ENCODE measurements around the gene UBXN2A.
"Not testable (repeated sequence)": the region's sequence is repeated elsewhere in the genome, so short reads cannot be mapped to it uniquely, and the experiment has no call there.

Gene UBXN2A

GRCh38 chr2:23924589-23925359 is 15.5 kb upstream of the UBXN2A start:
- H3K36me3 Mint-ChIP-seq, result peaks cover 6% of the 10 kb centered on the region
- peak overlapping the region; percentile 94 for H3K4me3 Mint-ChIP-seq
- DNase-seq (ENCODE audit: low spot score in 2 of 2), result no peak
- no peaks in the 10 kb centered on the region for H3K27me3 Mint-ChIP-seq
- H3K4me1 Mint-ChIP-seq, result peaks cover 29% of the 10 kb centered on the region
- H3K27ac Mint-ChIP-seq, result peak overlapping the region; percentile 99
- no peak for ATAC-seq (ENCODE audit: low read depth)
- H3K9me3 Mint-ChIP-seq, result peaks cover 1% of the 10 kb centered on the region

DNA sequence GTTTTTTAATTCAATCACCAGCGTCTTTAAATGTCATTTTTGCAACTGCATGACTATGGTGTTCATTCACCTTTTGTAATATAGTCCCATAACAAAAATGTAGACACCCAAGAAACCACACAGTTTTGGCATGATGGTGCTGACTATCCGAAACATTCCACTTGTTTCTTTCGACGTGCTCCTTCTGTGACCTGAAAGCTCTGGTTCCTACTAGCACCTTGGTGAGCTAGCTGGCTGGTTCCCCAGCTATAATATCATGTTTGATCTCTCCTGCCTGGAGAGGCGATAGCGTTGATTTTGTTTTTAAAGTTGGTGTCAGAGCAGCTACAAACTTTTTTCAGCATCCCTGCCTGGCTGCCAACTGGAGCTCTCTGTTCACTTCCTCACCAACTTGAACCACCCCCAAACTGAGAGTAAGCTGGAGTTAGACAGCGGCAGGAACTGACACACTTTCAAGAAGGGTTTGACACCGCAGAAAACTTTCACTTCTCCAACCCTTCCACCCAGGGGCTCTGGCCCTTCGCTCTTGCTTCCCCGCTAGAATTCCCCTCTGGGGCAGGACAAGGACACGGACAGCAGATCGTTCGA is 14.5 kb upstream of the UBXN2A start:
- peak in 1 of 2 donors; percentile 82 for DNase-seq (ENCODE audit: low spot score in 2 of 2)
- H3K36me3 Mint-ChIP-seq, result peaks cover 8% of the 10 kb centered on the region
- peak overlapping the region; percentile 99 for H3K27ac Mint-ChIP-seq
- peaks cover 28% of the 10 kb centered on the region for H3K4me1 Mint-ChIP-seq
- no peaks in the 10 kb centered on the region for H3K27me3 Mint-ChIP-seq
- peaks cover 1% of the 10 kb centered on the region for H3K9me3 Mint-ChIP-seq
- H3K4me3 Mint-ChIP-seq, result peak overlapping the region; percentile 94
- ATAC-seq (ENCODE audit: low read depth), result peak; percentile 68

DNA sequence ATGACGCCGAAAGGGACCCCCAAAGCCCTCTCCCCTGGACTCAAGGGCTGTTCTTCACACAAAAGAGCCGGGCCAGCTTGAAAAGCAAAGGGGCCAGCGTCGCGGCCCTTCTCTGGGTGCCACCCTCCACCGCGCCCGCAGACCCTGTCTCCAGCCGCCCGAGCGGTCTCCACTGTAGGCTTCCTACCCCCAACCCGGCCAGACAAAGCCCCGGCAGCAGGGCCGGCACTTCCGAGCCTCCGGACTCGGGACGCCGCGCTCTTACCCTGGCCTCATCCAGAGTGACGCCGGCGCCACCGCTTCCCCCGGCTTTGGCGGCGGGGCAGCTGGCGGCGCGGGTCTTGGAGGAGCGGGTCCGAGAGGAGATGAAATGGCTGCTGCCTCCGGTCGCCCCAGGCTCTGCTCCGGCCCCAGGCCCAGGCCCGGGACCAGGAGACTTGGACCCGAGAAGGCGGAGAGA is 13.9 kb upstream of the UBXN2A start:
- Mint-ChIP-seq H3K4me3 (peak overlapping the region; percentile 94), H3K9me3 (peaks cover 1% of the 10 kb centered on the region)
- DNase-seq (ENCODE audit: low spot score in 2 of 2), result peak; percentile 43 to 75

DNA sequence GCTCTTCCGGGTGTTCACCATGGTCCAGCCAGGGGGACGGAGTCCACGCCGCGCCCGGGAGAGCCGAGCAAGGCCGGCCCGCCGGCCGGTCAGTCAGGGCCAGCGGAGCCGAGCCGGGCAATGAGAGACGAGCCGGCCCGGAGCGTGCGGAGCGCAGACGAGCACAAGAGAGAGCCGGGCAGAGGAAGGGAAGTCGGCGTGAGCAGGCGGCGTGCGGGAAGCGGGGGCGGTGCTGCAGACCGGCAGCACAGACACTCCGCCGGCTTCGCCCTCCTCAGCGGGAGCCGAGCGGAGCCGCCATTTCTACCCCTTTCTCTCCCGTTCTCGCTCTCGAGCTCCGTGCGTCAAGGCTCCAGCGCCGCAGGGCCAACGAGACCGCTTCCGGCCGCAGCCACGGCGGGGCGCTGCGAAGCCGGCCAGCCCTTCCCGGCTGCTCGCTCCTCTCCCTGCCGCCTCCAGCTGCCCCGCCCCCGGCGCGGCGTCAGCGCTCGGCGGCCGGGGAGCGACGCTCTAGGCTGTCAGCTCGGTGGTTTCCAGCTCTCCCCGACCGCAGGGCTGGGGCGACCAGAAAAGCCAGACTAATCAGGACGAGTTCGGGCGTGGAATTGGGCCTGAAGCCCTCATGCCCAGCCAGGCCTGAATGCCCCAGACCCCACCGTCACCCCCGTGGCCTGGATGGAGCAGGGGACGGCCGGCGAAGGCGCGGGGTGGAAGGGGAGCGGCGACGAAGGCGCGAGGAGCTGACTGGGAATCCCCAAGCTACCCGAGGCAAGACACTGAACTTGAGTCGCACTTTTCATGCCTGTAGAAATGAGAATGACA is 13.3 kb upstream of the UBXN2A start, which contains the start of gene ATAD2B:
TSS of gene ATAD2B (minus strand) at position 374 of the 822 bp plus-strand sequence. CDS start at position 21, 353 bp downstream.
- H3K9me3 Mint-ChIP-seq, result peaks cover 1% of the 10 kb centered on the region
- H3K27ac Mint-ChIP-seq, result peak within 1 kb of the TSS; percentile 99
- no peaks in the 10 kb centered on the region for H3K27me3 Mint-ChIP-seq
- peaks cover 8% of the 10 kb centered on the region for H3K36me3 Mint-ChIP-seq
- ATAC-seq (ENCODE audit: low read depth) (peak; percentile 67), DNase-seq (ENCODE audit: low spot score in 2 of 2) (peak; percentile 95 to 97)
- H3K4me3 Mint-ChIP-seq, result peak within 1 kb of the TSS; percentile 94
- H3K4me1 Mint-ChIP-seq, result peaks cover 28% of the 10 kb centered on the region

More for the DNA sequence above, 13.9 kb upstream of the UBXN2A start:
- Mint-ChIP-seq H3K27me3 (no peaks in the 10 kb centered on the region), H3K27ac (peak overlapping the region; percentile 99), H3K4me1 (peaks cover 28% of the 10 kb centered on the region), H3K36me3 (peaks cover 8% of the 10 kb centered on the region)
- peak; percentile 9 for ATAC-seq (ENCODE audit: low read depth)

GRCh38 chr2:23934259-23934658 is 6.0 kb upstream of the UBXN2A start:
- no peak for DNase-seq (ENCODE audit: low spot score in 2 of 2)
- Mint-ChIP-seq H3K27ac (no peak overlapping the region), H3K27me3 (no peaks in the 10 kb centered on the region), H3K4me1 (peaks cover 6% of the 10 kb centered on the region), H3K36me3 (peaks cover 3% of the 10 kb centered on the region), H3K4me3 (no peak overlapping the region), H3K9me3 (no peaks in the 10 kb centered on the region)
- no peak for ATAC-seq (ENCODE audit: low read depth)

DNA sequence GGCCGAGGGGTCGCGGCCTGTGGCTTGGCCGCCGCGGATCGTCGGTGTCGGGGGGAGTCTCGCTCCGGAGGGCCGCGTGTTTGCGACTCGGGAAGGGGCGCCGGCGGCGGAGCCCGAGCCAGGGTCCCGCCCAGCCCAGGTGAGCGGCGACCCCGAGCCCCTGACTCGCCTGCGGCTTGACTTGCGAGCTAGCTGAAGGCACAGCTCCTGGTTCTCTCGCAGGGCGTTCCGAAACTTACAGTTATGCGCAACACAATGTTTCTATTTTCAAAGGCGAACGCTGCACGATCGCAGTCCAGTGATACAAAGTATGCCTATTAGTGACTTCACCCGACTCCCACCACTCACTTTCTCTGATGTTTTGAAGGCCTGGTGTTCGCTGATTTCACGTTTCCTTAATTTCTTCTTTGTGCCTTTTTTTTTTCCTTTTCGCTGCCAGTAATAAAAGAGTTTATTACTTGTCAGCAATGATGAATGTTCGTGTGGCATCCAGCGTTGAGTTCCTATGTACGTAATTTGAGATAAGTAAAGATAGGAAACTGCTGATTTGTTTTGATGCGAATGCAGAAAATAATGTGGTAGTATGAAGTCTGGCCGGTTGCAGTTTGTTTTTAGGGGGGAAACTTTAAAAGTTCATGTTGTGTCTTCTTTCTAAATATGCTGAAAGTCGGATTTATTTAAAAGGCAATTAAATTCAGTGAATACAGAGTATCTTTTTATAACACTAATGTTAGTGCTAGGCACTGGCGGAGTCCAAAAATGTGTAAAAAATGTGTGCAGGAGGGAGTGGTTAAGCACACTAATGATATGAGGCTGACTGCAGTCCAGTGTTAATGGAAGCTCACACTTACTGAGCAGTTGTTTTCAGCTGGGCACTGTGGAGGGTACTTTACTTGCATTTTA is 706 bp downstream of the UBXN2A start:
- peak; percentile 53 for ATAC-seq (ENCODE audit: low read depth)
- Mint-ChIP-seq H3K4me3 (peak overlapping the region; percentile 95), H3K27ac (peak overlapping the region; percentile 86), H3K4me1 (peaks cover 24% of the 10 kb centered on the region), H3K27me3 (no peaks in the 10 kb centered on the region), H3K36me3 (no peaks in the 10 kb centered on the region), H3K9me3 (no peaks in the 10 kb centered on the region)
- DNase-seq (ENCODE audit: low spot score in 2 of 2), result no peak

- peaks cover 24% of the 10 kb centered on the region for H3K4me1 Mint-ChIP-seq
- no peak for DNase-seq (ENCODE audit: low spot score in 2 of 2)
- no peaks in the 10 kb centered on the region for H3K9me3 Mint-ChIP-seq
- no peaks in the 10 kb centered on the region for H3K36me3 Mint-ChIP-seq
- H3K27ac Mint-ChIP-seq, result no peak overlapping the region
- no peak for ATAC-seq (ENCODE audit: low read depth)
- no peak overlapping the region for H3K4me3 Mint-ChIP-seq
- no peaks in the 10 kb centered on the region for H3K27me3 Mint-ChIP-seq
Measured at GRCh38 chr2:23941644-23942043, 1.4 kb downstream of the UBXN2A start.

DNA sequence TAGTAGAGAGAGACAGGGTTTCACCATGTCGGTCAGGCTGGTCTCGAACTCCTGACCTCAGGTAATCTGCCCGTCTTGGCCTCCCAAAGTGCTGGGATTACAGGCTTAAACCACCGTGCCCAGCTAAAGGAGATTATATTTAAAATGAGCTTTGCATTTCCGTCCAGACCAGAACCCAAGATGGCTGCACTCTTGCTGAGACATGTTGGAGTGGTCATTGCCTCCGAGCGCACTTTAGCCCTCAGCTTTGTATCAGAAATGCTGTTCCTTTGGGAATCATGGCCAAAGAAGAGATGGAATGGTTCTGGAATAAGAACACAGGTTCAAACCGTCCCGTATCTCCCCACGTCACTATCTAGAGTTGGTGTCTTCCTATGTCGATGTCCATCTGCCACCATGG is 3.4 kb downstream of the UBXN2A start:
- Mint-ChIP-seq H3K36me3 (no peaks in the 10 kb centered on the region), H3K27ac (no peak overlapping the region), H3K27me3 (no peaks in the 10 kb centered on the region), H3K4me1 (peaks cover 24% of the 10 kb centered on the region), H3K4me3 (no peak overlapping the region), H3K9me3 (no peaks in the 10 kb centered on the region)
- ATAC-seq (ENCODE audit: low read depth) (no peak), DNase-seq (ENCODE audit: low spot score in 2 of 2) (no peak)

GRCh38 chr2:23944527-23944926 is 4.3 kb downstream of the UBXN2A start:
- Mint-ChIP-seq H3K27me3 (no peaks in the 10 kb centered on the region), H3K36me3 (no peaks in the 10 kb centered on the region), H3K4me1 (peaks cover 18% of the 10 kb centered on the region), H3K27ac (no peak overlapping the region), H3K9me3 (no peaks in the 10 kb centered on the region), H3K4me3 (no peak overlapping the region)
- ATAC-seq (ENCODE audit: low read depth) (no peak), DNase-seq (ENCODE audit: low spot score in 2 of 2) (no peak)

DNA sequence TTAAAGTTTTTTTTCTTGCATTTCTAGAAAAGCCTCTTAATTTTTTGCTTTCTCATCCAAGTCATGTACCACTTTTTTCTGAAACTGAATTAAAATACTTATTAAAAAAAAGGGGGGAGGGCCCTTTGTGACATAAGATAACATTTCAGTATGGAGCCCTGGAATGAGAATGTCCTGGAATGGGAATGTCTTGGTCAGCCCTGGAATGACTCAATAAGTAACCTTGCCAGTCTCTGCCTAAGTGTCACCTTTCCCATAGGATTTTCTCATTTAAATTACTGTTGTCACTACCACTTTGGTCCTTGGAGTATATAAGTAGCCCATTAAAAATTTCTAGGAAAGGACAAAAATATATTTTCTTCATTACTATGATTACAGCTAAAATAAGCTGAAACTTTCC is 4.7 kb downstream of the UBXN2A start:
- no peaks in the 10 kb centered on the region for H3K36me3 Mint-ChIP-seq
- H3K4me1 Mint-ChIP-seq, result peaks cover 19% of the 10 kb centered on the region
- H3K4me3 Mint-ChIP-seq, result no peak overlapping the region
- DNase-seq (ENCODE audit: low spot score in 2 of 2), result no peak
- no peaks in the 10 kb centered on the region for H3K9me3 Mint-ChIP-seq
- no peaks in the 10 kb centered on the region for H3K27me3 Mint-ChIP-seq
- no peak overlapping the region for H3K27ac Mint-ChIP-seq
- no peak for ATAC-seq (ENCODE audit: low read depth)

- H3K27me3 Mint-ChIP-seq, result no peaks in the 10 kb centered on the region
- no peaks in the 10 kb centered on the region for H3K36me3 Mint-ChIP-seq
- no peak overlapping the region for H3K27ac Mint-ChIP-seq
Measured at GRCh38 chr2:23947350-23947749, 7.1 kb downstream of the UBXN2A start.

DNA sequence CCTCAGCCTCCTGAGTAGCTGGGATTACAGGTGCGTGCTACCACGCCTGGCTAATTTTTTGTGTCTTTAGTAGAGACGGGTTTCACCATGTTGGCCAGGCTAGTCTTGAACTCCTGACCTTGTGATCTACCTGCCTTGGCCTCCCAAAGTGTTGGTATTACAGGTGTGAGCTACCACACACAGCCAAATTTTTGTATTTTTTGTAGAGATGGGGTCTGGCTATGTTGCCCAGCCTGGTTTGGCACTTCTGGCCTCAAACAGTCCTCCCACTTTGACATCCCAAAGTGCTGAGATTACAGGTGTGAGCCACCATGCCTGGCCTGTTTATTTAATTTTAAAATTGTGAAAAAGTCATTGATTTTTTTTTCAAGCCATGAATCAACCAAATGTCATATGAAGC is 12.3 kb downstream of the UBXN2A start:
- H3K36me3 Mint-ChIP-seq; DNase-seq (ENCODE audit: low spot score in 2 of 2); H3K9me3 Mint-ChIP-seq; H3K4me1 Mint-ChIP-seq; H3K27me3 Mint-ChIP-seq; ATAC-seq (ENCODE audit: low read depth); H3K27ac Mint-ChIP-seq; H3K4me3 Mint-ChIP-seq: not testable (repeated sequence)

More at GRCh38 chr2:23947350-23947749, 7.1 kb downstream of the UBXN2A start:
- H3K4me3 Mint-ChIP-seq, result no peak overlapping the region
- no peak for ATAC-seq (ENCODE audit: low read depth)
- H3K9me3 Mint-ChIP-seq, result no peaks in the 10 kb centered on the region
- peaks cover 13% of the 10 kb centered on the region for H3K4me1 Mint-ChIP-seq
- no peak for DNase-seq (ENCODE audit: low spot score in 2 of 2)

- H3K27ac Mint-ChIP-seq, result no peak overlapping the region
- ATAC-seq (ENCODE audit: low read depth), result no peak
- no peaks in the 10 kb centered on the region for H3K27me3 Mint-ChIP-seq
- H3K4me1 Mint-ChIP-seq, result peaks cover 6% of the 10 kb centered on the region
- H3K36me3 Mint-ChIP-seq, result peaks cover 2% of the 10 kb centered on the region
- no peaks in the 10 kb centered on the region for H3K9me3 Mint-ChIP-seq
- no peak overlapping the region for H3K4me3 Mint-ChIP-seq
- DNase-seq (ENCODE audit: low spot score in 2 of 2), result no peak
Measured at GRCh38 chr2:23953625-23954024, 13.4 kb downstream of the UBXN2A start.
